Caco-2 (cell line): ENCODE measurements around the gene IP6K2. TPM values are rescaled to one million over a fixed set of nuclear protein-coding genes. Genes with fewer than 3 reads are reported as not detected.
A peak's percentile ranks its signal among the peaks of the same experiment; 100 is the strongest.

ENCODE experiments used
- BruUV-seq: library from RNA; stranded (reverse); fragments of 400-500 nt; replicated peaks from 2 replicates; lab custom pipeline; 2021; lab: Mats Ljungman, UMichigan
- CTCF ChIA-PET: fragments of 300-600 bp; sonication (Branson Sonifier 250); formaldehyde crosslinking; loops from one replicate; lab custom pipeline; 2022; ENCODE audit warnings: antibody characterized with exemption; lab: Charles Lee
- POLR2A ChIA-PET: fragments of 300-600 bp; sonication (Branson Sonifier 250); formaldehyde crosslinking; loops from one replicate; lab custom pipeline; 2022; ENCODE audit warnings: antibody characterized with exemption; lab: Charles Lee
- DNase-seq, 2 experiments: peaks; one replicate each; pipeline versions ENCODE4 v3.0.0 to v3.0.0-alpha.2; 2020 to 2022
- H3K27me3 ChIP-seq: replicated peaks from 2 replicates; pipeline ENCODE4 v1.6.0; 2011; ENCODE audit warnings: low read length; ENCODE audit not compliant: control insufficient read depth, insufficient read depth
- H3K36me3 ChIP-seq: 2 replicates; pipeline ENCODE4 v1.5.1; 2011; ENCODE audit warnings: low read length; ENCODE audit not compliant: control insufficient read depth, insufficient read depth
- H3K4me1 ChIP-seq: fragments of 250-450 bp; sonication (Bioruptor Pico); 2 replicates; pipeline ENCODE4 v1.5.1; 2020; ENCODE audit warnings: mild to moderate bottlenecking
- H3K4me3 ChIP-seq: 2 replicates; pipeline ENCODE4 v1.5.1; 2011; ENCODE audit warnings: low read depth, mild to moderate bottlenecking, control low read depth, low read length
- H3K9me3 ChIP-seq: fragments of 250-450 bp; sonication (Bioruptor Pico); 2 replicates; pipeline ENCODE4 v1.5.1; 2020; ENCODE audit warnings: mild to moderate bottlenecking, moderate library complexity
- H3K27ac Mint-ChIP-seq: one replicate; pipeline ENCODE4 v1.8.0; 2022; ENCODE audit warnings: mixed read lengths; ENCODE audit not compliant: unreplicated experiment
- H3K27me3 Mint-ChIP-seq: one replicate; pipeline ENCODE4 v1.8.0; 2022; ENCODE audit warnings: mixed read lengths; ENCODE audit not compliant: insufficient read depth, unreplicated experiment
- H3K36me3 Mint-ChIP-seq: one replicate; pipeline ENCODE4 v1.8.0; 2022; ENCODE audit warnings: mild to moderate bottlenecking, mixed read lengths; ENCODE audit not compliant: insufficient read depth, unreplicated experiment
- H3K4me1 Mint-ChIP-seq: one replicate; pipeline ENCODE4 v1.8.0; 2022; ENCODE audit warnings: low read depth, mixed read lengths; ENCODE audit not compliant: unreplicated experiment
- H3K4me3 Mint-ChIP-seq: one replicate; pipeline ENCODE4 v1.8.0; 2022; ENCODE audit warnings: mild to moderate bottlenecking, moderate library complexity, mixed read lengths; ENCODE audit not compliant: unreplicated experiment
- H3K9me3 Mint-ChIP-seq: one replicate; pipeline ENCODE4 v1.8.0; 2022; ENCODE audit warnings: mixed read lengths; ENCODE audit not compliant: unreplicated experiment
- intact Hi-C: fragments of 100-400 bp; cut with micrococcal nuclease; formaldehyde crosslinking; loops from one replicate; pipeline ENCODE4 v1.10.0; 2022; ENCODE audit not compliant: unreplicated experiment
- total RNA-seq: library from RNA; stranded (reverse); gene quantifications from 2 replicates; pipeline ENCODE4 v1.2.3, GENCODE V29; 2022
- TF ChIP-seq, protein P1 (sequence below), 2 experiments: fragments of 200-600 bp in 1 of 2; IDR thresholded peaks; 1 replicate in 1 of 2; 2 replicates in 1 of 2; pipeline versions ENCODE4 v1.5.1 to v1.8.0; 2011 to 2022; ENCODE audit warnings: antibody characterized with exemption in 1 of 2, control low read depth in 1 of 2, inconsistent platforms in 1 of 2, low read depth in 1 of 2, low read length in 1 of 2, mild to moderate bottlenecking in 1 of 2, moderate library complexity in 1 of 2; ENCODE audit not compliant: insufficient read depth in 1 of 2, severe bottlenecking in 1 of 2, unreplicated experiment in 1 of 2

Gene IP6K2
- total RNA-seq, 1 experiment from 2014 or later = 91.7 TPM

DNA sequence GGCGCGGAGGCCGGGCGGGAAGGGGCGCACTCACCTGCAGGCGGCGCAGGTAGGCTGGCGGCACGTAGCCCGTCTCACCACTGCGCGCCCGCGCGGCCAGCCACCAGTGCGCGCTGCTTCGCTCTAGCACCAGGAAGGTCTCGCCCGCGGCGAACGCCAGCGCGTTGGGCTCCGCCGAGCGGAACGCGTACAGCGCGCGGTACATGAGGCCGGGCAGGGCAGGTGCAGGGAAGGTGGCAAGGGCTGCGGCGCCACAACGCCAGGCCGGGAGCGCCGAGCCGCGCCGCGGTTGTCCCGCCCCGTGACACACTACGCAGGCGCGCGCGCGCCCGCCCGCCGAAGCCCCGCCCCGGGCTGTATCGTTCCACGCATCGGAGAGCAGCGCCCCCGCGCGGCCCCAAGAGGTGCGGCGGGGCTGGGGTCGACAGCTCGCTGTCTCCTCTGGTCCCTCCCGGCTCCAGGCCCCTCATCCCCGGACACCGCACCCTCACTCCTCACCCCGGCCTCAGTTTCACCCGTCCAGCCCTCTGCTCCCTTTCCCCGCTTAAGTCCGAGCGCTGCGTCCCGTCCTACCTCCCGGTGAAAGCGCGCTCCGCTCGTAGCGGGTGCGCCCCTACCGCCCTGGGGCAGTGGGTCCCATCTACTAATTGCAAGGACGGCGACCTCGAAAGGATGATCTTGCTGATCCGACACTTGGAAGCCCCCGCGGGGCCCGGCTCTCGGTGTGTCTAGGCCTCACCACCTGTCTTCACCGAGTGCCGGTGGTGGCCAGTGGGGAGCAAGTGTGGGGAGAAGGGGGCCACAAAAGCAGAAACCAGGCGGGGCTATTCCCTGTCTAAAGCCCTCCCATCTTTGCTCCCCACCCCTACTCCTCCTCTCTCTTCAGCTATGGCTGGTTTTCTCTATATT lies 31.2 kb downstream of the IP6K2 start, which contains the start of gene NCKIPSD:
TSS of gene NCKIPSD (minus strand) at position 313 of the 909 bp plus-strand sequence. CDS start at position 205, 108 bp downstream.
- BruUV-seq = no TSS peak
- DNase-seq = peak; percentile 83 to 90
- H3K4me3 ChIP-seq = peak within 1 kb of the TSS; percentile 55
- Mint-ChIP-seq H3K4me1 (peaks cover 14% of the 10 kb centered on the region), H3K9me3 (no peaks in the 10 kb centered on the region), H3K27ac (peak within 1 kb of the TSS; percentile 84), H3K36me3 (peaks cover 70% of the 10 kb centered on the region), H3K4me3 (peak within 1 kb of the TSS; percentile 86), H3K27me3 (no peaks in the 10 kb centered on the region)
- ChIA-PET CTCF (interaction anchor here (0.6 to 2.0 kb wide), 8 partner anchors 11 to 447 kb away, joined by 3 to 18 read pairs (median 4); partner anchors contain the start of genes LAMB2 and SLC26A6), POLR2A (interaction anchor here (1.0 to 1.8 kb wide), 2 partner anchors 22 to 51 kb away, joined by 4 to 14 read pairs; partner anchors contain the start of genes CELSR3 and SLC26A6)
- H3K27me3 ChIP-seq = no peaks in the 10 kb centered on the region
- H3K9me3 ChIP-seq = no peaks in the 10 kb centered on the region
- peaks cover 7% of the 10 kb centered on the region for H3K4me1 ChIP-seq
- intact Hi-C loops = loop anchor here (10.0 kb wide), 1 partner anchor 269 kb away; no protein-coding TSS in a partner anchor
- TF ChIP-seq, protein P1, sequence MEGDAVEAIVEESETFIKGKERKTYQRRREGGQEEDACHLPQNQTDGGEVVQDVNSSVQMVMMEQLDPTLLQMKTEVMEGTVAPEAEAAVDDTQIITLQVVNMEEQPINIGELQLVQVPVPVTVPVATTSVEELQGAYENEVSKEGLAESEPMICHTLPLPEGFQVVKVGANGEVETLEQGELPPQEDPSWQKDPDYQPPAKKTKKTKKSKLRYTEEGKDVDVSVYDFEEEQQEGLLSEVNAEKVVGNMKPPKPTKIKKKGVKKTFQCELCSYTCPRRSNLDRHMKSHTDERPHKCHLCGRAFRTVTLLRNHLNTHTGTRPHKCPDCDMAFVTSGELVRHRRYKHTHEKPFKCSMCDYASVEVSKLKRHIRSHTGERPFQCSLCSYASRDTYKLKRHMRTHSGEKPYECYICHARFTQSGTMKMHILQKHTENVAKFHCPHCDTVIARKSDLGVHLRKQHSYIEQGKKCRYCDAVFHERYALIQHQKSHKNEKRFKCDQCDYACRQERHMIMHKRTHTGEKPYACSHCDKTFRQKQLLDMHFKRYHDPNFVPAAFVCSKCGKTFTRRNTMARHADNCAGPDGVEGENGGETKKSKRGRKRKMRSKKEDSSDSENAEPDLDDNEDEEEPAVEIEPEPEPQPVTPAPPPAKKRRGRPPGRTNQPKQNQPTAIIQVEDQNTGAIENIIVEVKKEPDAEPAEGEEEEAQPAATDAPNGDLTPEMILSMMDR (IDR thresholded peaks at IDR 0.05; ENCODE audit: insufficient read depth in 1 of 2, low read depth in 1 of 2, low read length in 1 of 2, severe bottlenecking in 1 of 2, unreplicated experiment in 1 of 2) = peak; percentile 58 to 88
- peaks cover 8% of the 10 kb centered on the region for H3K36me3 ChIP-seq

DNA sequence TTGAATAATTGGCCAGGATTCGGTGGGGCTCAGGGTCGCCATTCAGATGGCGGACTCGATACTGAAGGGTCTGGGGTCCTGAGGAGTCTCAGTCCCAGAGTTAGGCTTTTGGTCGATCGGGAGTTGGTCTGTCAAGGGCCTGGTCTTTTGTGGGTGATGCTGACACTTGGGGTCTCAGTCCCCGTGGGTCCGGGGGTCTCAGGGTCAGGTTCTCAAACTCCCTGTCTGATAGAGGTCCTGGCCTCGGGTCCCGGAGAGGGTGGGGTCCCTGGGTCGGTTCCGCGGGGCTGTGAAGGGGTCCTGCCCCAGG lies 31.8 kb downstream of the IP6K2 start:
- Histone ChIP-seq H3K4me3 (peak overlapping the region; percentile 55), H3K9me3 (no peaks in the 10 kb centered on the region), H3K36me3 (peaks cover 11% of the 10 kb centered on the region), H3K27me3 (no peaks in the 10 kb centered on the region), H3K4me1 (peaks cover 7% of the 10 kb centered on the region)
- Mint-ChIP-seq H3K36me3 (peaks cover 68% of the 10 kb centered on the region), H3K27me3 (no peaks in the 10 kb centered on the region), H3K4me1 (peaks cover 14% of the 10 kb centered on the region), H3K27ac (peak overlapping the region; percentile 84), H3K4me3 (peak overlapping the region; percentile 86), H3K9me3 (no peaks in the 10 kb centered on the region)
- intact Hi-C loops = loop anchor here (10.0 kb wide), 1 partner anchor 270 kb away; no protein-coding TSS in a partner anchor
- BruUV-seq = no TSS peak
- TF ChIP-seq, protein P1 (IDR thresholded peaks at IDR 0.05; ENCODE audit: insufficient read depth in 1 of 2, low read depth in 1 of 2, low read length in 1 of 2, severe bottlenecking in 1 of 2, unreplicated experiment in 1 of 2) = no peak
- CTCF ChIA-PET = interaction anchor here (0.8 to 2.0 kb wide), 3 partner anchors 50 to 80 kb away, joined by 4 to 18 read pairs (median 5); partner anchors contain the start of gene SLC26A6
- POLR2A ChIA-PET = interaction anchor here (0.6 to 1.8 kb wide), 3 partner anchors 21 to 410 kb away, joined by 4 to 14 read pairs (median 5); partner anchors contain the start of genes CELSR3 and SLC26A6
- no peak for DNase-seq
